DOHH2 (cell line): ENCODE data around the gene SPEM2.

Source experiments
- H3F3A ChIP-seq: fragments of 200-600 bp; sonication (generic), shearing (Covaris generic); 2 replicates; pipeline ENCODE4 v1.6.0; 2016; ENCODE audit warnings: antibody characterized with exemption, mild to moderate bottlenecking; ENCODE audit not compliant: control insufficient read depth, insufficient read depth
- H3K27ac ChIP-seq: fragments of 200-600 bp; sonication (generic); 2 replicates; pipeline ENCODE4 v1.5.1; 2014; ENCODE audit warnings: low read depth, mild to moderate bottlenecking, low read length, moderate library complexity
- H3K27me3 ChIP-seq: fragments of 200-600 bp; sonication (generic); 2 replicates; pipeline ENCODE4 v1.6.1; 2014; ENCODE audit warnings: mild to moderate bottlenecking, low read length, mixed read lengths; ENCODE audit not compliant: control insufficient read depth
- H3K36me3 ChIP-seq: fragments of 200-600 bp; sonication (generic); 2 replicates; pipeline ENCODE4 v1.6.1; 2014; ENCODE audit warnings: mild to moderate bottlenecking, low read length, moderate library complexity, mixed read lengths; ENCODE audit not compliant: control insufficient read depth
- H3K4me1 ChIP-seq: fragments of 200-600 bp; sonication (generic); 2 replicates; pipeline ENCODE4 v1.6.1; 2014; ENCODE audit warnings: mild to moderate bottlenecking, low read length, mixed read lengths; ENCODE audit not compliant: control insufficient read depth
- H3K4me2 ChIP-seq: fragments of 200-600 bp; sonication (generic); 2 replicates; pipeline ENCODE4 v1.6.0; 2014; ENCODE audit warnings: mild to moderate bottlenecking, low read length, moderate library complexity
- H3K4me3 ChIP-seq: fragments of 200-600 bp; sonication (generic); 2 replicates; pipeline ENCODE4 v1.5.1; 2014; ENCODE audit warnings: mild to moderate bottlenecking, low read length, mixed read lengths
- H3K79me2 ChIP-seq: fragments of 200-600 bp; sonication (generic); 2 replicates; pipeline ENCODE4 v1.6.1; 2014; ENCODE audit warnings: mild to moderate bottlenecking, low read length, mixed read lengths; ENCODE audit not compliant: control insufficient read depth
- H3K9me2 ChIP-seq: fragments of 200-600 bp; sonication (generic); replicated peaks from 2 replicates; pipeline ENCODE4 v1.6.1; 2014; ENCODE audit warnings: mild to moderate bottlenecking, low read length, mixed read lengths; ENCODE audit not compliant: control insufficient read depth
- H3K9me3 ChIP-seq: fragments of 200-600 bp; sonication (generic); 2 replicates; pipeline ENCODE4 v1.6.1; 2014; ENCODE audit warnings: antibody characterized with exemption, low read length, mixed read lengths; ENCODE audit not compliant: control insufficient read depth, insufficient read depth
- H4K20me1 ChIP-seq: fragments of 200-600 bp; sonication (generic); 2 replicates; pipeline ENCODE4 v1.6.0; 2014; ENCODE audit warnings: low read depth, mild to moderate bottlenecking, antibody characterized with exemption, low read length, moderate library complexity; ENCODE audit not compliant: control insufficient read depth, insufficient read depth
- EZH2phosphoT487 ChIP-seq: fragments of 200-600 bp; sonication (generic); IDR thresholded peaks from 2 replicates; pipeline ENCODE4 v1.6.1; 2017; ENCODE audit warnings: borderline replicate concordance, mild to moderate bottlenecking, antibody characterized with exemption, low read length, moderate library complexity, mixed read lengths
- TF ChIP-seq, protein P1 (sequence below): fragments of 200-600 bp; sonication (generic); IDR thresholded peaks from one replicate; pipeline ENCODE4 v1.5.1; 2014; ENCODE audit warnings: antibody characterized with exemption, mild to moderate bottlenecking, low read depth, low read length; ENCODE audit not compliant: poor library complexity, severe bottlenecking

SPEM2 gene

DNA sequence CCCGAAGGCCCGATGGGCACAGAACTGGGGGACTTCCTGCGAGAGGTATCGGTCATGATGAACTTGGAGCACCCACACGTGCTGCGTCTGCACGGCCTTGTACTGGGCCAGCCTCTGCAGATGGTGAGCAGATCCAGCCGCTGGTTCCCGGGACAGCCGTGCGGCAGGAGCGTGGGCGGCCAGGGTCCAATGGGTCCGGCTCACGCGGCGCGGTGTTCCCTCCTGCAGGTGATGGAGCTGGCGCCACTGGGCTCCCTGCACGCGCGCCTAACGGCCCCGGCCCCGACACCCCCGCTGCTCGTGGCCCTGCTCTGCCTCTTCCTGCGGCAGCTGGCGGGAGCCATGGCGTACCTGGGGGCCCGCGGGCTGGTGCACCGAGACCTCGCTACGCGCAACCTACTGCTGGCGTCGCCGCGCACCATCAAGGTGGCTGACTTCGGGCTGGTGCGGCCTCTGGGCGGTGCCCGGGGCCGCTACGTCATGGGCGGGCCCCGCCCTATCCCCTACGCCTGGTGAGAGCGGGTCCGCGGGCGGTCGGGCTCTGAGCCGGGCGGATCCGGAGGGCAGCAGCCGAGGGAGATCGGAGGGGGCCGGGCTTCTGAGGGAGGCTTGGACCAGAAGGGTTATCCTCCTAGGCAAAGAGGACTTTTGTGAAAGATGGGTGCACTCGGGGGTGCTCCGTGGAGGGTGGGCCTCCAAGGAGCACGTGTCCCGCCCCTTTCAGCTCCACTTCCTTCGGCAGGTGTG is 41.5 kb upstream of the SPEM2 start:
- Histone ChIP-seq H3K27ac (no peak overlapping the region), H3K27me3 (0 out of 2 replicates have a peak, but pooled peaks cover 6% of the 10 kb centered on the region)

DNA sequence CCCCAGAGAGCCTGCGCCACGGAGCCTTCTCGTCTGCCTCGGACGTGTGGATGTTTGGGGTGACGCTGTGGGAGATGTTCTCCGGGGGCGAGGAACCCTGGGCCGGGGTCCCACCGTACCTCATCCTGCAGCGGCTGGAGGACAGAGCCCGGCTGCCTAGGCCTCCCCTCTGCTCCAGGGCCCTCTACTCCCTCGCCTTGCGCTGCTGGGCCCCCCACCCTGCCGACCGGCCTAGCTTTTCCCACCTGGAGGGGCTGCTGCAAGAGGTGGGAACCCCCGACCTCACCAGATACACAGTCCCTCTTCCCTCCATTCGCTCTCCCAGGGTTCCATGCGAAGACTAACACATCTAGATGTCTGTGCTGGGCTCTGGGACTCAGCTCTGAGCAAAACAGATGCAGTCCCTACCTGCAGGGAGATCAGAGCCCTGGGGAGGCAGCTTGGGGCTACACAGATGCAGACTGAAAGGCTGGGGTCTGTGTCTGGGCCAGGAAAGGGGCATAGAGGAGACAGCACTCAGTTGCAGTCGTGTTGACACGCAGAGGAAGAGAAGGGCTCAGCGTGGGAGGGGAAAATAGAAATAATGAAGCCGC is 40.8 kb upstream of the SPEM2 start:
- 0 out of 2 replicates have a peak, but pooled peaks cover 6% of the 10 kb centered on the region for H3K27me3 ChIP-seq
- H3K27ac ChIP-seq: no peak overlapping the region
- peaks cover 15% of the 10 kb centered on the region for H3K4me1 ChIP-seq
- H3K4me3 ChIP-seq: peak overlapping the region; percentile 86
- H3K36me3 ChIP-seq: no peaks in the 10 kb centered on the region
- no peak for TF ChIP-seq EZH2phosphoT487
- TF ChIP-seq, protein P1, sequence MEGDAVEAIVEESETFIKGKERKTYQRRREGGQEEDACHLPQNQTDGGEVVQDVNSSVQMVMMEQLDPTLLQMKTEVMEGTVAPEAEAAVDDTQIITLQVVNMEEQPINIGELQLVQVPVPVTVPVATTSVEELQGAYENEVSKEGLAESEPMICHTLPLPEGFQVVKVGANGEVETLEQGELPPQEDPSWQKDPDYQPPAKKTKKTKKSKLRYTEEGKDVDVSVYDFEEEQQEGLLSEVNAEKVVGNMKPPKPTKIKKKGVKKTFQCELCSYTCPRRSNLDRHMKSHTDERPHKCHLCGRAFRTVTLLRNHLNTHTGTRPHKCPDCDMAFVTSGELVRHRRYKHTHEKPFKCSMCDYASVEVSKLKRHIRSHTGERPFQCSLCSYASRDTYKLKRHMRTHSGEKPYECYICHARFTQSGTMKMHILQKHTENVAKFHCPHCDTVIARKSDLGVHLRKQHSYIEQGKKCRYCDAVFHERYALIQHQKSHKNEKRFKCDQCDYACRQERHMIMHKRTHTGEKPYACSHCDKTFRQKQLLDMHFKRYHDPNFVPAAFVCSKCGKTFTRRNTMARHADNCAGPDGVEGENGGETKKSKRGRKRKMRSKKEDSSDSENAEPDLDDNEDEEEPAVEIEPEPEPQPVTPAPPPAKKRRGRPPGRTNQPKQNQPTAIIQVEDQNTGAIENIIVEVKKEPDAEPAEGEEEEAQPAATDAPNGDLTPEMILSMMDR: no peak
- no peaks in the 10 kb centered on the region for H3K79me2 ChIP-seq
- peaks cover under 1% of the 10 kb centered on the region; the same call in 1 of the 2 replicates for H3K9me3 ChIP-seq
- no peaks in the 10 kb centered on the region for H3K9me2 ChIP-seq
- H3K4me2 ChIP-seq: peak overlapping the region; percentile 91
- H4K20me1 ChIP-seq: no peaks in the 10 kb centered on the region
- no peaks in the 10 kb centered on the region for H3F3A ChIP-seq

More for the DNA sequence above, 41.5 kb upstream of the SPEM2 start:
- H3K4me1 ChIP-seq: peaks cover 15% of the 10 kb centered on the region
- H3K79me2 ChIP-seq: no peaks in the 10 kb centered on the region
- H3K4me3 ChIP-seq: peak overlapping the region; percentile 86
- H4K20me1 ChIP-seq: no peaks in the 10 kb centered on the region
- TF ChIP-seq, protein P1: no peak
- no peak for TF ChIP-seq EZH2phosphoT487
- H3K36me3 ChIP-seq: no peaks in the 10 kb centered on the region
- peaks cover 6% of the 10 kb centered on the region for H3K9me3 ChIP-seq
- H3K4me2 ChIP-seq: peak overlapping the region; percentile 91
- no peaks in the 10 kb centered on the region for H3F3A ChIP-seq
- no peaks in the 10 kb centered on the region for H3K9me2 ChIP-seq

DNA sequence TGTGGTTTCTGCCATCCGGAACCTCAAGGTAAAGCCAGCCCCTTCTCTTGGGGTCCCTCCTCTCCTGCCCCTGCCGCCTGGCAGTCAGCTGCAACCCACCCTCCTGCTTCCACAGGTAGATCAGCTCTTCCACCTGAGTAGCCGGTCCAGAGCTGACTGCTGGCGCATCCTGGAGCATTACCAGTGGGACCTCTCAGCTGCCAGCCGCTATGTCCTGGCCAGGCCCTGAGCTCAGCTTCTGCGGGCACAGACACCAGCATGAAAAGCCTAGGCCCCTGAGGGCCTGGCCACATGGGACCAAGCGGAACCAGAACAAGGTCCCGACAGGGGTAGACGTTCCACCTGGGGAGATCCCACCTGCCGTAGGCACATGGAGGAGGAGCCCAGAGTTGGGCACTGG is 36.6 kb upstream of the SPEM2 start:
- TF ChIP-seq EZH2phosphoT487: no peak
- TF ChIP-seq, protein P1: no peak
- Histone ChIP-seq H3K27ac (no peak overlapping the region), H3K4me1 (peaks cover 18% of the 10 kb centered on the region), H4K20me1 (no peaks in the 10 kb centered on the region), H3K9me2 (no peaks in the 10 kb centered on the region), H3K9me3 (no peaks in the 10 kb centered on the region), H3F3A (peaks cover 4% of the 10 kb centered on the region; the same call in 1 of the 2 replicates), H3K36me3 (no peaks in the 10 kb centered on the region), H3K4me3 (no peak overlapping the region), H3K4me2 (no peak overlapping the region), H3K27me3 (no peaks in the 10 kb centered on the region), H3K79me2 (peaks cover 5% of the 10 kb centered on the region; the same call in 1 of the 2 replicates)
